Measurements from ENCODE around the gene MAGIX.

DNA sequence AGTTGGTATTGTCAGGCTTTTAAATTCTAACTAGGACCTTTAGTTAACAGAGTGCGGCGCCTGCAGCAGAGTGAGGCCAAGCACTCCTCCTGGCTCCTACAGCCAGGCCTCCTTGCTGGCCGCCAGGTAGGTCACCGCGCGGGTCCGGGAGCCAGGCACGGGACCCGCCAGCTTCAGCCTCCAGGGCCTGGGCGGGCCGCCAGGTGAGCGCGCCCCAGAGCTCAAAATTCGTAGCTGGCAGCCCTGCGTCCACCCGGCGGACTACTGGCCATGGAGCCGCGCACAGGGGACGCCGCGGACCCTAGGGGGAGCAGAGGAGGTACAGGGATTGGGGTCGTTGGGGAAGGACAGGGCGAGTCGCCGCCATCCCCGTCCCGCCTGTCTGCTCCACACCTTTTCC is at the start of gene MAGIX:
- TF ChIP-seq CTCF (conservative IDR thresholded peaks at IDR 0.05) (no peak), ZFX (IDR thresholded peaks at IDR 0.05) (no peak)
